SK-N-MC (cell line): ENCODE measurements around the gene PGAM2.

Experiments
- EZH2 ChIP-seq: fragments of 200-600 bp; sonication (generic); IDR thresholded peaks from one replicate; pipeline ENCODE4 v1.6.1; 2017; ENCODE audit warnings: antibody characterized with exemption
- FOXP2 ChIP-seq: optimal IDR thresholded peaks from 2 replicates; pipeline ENCODE3; 2011; ENCODE audit warnings: mild to moderate bottlenecking, moderate library complexity; ENCODE audit not compliant: insufficient read depth; ENCODE audit errors: extremely low read length, control extremely low read depth
- POLR2AphosphoS5 ChIP-seq: IDR thresholded peaks from 2 replicates; pipeline ENCODE4 v1.6.1; 2012; ENCODE audit warnings: mild to moderate bottlenecking, low read depth, low read length, borderline replicate concordance

DNA sequence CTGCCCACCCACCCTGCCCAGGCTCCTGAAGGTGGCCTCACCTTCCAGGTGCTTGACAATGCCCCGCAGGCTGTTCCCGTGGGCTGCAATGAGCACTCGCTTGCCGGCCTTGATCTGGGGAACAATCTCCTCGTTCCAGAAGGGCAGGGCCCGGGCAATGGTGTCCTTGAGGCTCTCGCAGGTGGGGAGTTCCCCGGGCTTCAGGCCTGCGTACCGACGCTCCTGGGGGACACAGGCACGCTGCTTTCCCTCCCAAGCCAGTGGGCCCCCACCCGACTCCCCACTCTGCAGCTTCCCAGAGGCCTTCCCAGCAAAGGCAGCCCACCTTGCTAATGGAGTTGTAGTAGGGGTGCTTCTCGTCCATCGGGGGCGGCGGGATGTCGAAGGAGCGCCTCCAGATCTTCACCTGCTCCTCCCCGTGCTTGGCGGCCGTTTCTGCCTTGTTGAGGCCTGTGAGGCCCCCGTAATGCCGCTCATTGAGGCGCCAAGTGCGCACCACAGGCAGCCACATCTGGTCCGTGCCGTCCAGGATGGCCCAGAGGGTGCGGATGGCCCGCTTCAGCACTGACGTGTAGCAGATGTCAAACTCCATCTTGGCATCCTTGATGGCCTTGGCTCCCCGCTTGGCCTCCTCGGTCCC, 456 bp downstream of the PGAM2 start:
- TF ChIP-seq EZH2 (no peak), POLR2AphosphoS5 (no peak), FOXP2 (no peak)
